Duodenal mucosa (tissue), 2 donors: Measurements from ENCODE around the gene THADA.

Source experiments
- H3K27ac ChIP-seq: one replicate; pipeline ENCODE4 v1.7.0; 2013; ENCODE audit warnings: low read depth, low read length
- H3K27me3 ChIP-seq, 2 donors: one replicate each; pipeline ENCODE4 v1.7.0; 2013; ENCODE audit warnings: low read length in 2 of 2, control low read depth in 1 of 2; ENCODE audit not compliant: insufficient read depth in 2 of 2, control insufficient read depth in 1 of 2
- H3K36me3 ChIP-seq, 2 donors: one replicate each; pipeline ENCODE4 v1.7.0; 2013; ENCODE audit warnings: low read length in 2 of 2, control low read depth in 1 of 2; ENCODE audit not compliant: insufficient read depth in 2 of 2, control insufficient read depth in 1 of 2
- H3K4me1 ChIP-seq, 2 donors: one replicate each; pipeline ENCODE4 v1.7.0; 2013; ENCODE audit warnings: low read length in 2 of 2, control low read depth in 1 of 2; ENCODE audit not compliant: insufficient read depth in 2 of 2, control insufficient read depth in 1 of 2
- H3K4me3 ChIP-seq, 2 donors: one replicate each; pipeline ENCODE4 v1.7.0; 2013; ENCODE audit warnings: low read length in 2 of 2, low read depth in 1 of 2
- H3K9ac ChIP-seq, 2 donors: one replicate each; pipeline ENCODE4 v1.7.0; 2013; ENCODE audit warnings: low read length in 2 of 2, low read depth in 1 of 2
- H3K9me3 ChIP-seq, 2 donors: one replicate each; pipeline ENCODE4 v1.7.0; 2013; ENCODE audit warnings: low read length in 2 of 2, control low read depth in 1 of 2; ENCODE audit not compliant: control insufficient read depth in 1 of 2

The THADA gene

DNA sequence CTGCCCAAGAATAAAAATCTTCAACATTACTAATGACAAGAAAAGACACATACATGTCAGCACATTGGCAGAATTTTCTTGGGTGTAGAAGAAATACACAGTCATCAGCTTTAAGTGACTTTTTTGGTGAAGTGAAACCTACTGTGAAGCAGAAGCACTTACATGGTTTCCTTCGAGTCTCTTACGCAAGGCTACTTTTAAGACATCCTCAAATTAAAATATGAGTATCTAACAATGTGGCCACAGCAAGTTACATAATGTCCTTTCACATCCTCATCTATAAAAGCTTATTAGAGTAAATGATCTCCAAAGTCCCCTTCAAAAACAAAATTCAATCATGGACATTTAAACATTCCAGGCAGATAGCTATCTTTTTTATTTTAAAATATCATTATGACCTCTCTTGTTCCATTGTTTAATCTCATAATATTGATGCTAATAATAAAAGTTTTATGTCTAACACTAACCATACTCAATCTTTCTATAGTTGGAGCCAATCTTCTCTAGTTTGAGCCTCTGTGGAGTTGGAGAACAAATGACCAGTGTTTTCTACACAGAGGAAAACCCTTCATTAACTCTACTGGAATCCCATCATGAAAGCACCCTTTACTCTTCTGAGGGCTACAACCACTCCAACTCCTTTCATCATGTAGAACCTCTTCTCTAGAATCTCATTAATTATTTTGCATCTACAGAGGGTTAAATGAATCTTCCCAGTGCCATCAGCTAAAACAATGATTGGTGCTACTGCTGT lies 187.3 kb downstream of the THADA start:
- Histone ChIP-seq H3K27me3 (no peaks in the 10 kb centered on the region), H3K4me1 (peaks cover 0 to 5% of the 10 kb centered on the region in 2 donors), H3K36me3 (peaks cover 0 to 4% of the 10 kb centered on the region in 2 donors), H3K4me3 (no peak overlapping the region), H3K9me3 (no peaks in the 10 kb centered on the region), H3K27ac (no peak overlapping the region), H3K9ac (no peak overlapping the region)

DNA sequence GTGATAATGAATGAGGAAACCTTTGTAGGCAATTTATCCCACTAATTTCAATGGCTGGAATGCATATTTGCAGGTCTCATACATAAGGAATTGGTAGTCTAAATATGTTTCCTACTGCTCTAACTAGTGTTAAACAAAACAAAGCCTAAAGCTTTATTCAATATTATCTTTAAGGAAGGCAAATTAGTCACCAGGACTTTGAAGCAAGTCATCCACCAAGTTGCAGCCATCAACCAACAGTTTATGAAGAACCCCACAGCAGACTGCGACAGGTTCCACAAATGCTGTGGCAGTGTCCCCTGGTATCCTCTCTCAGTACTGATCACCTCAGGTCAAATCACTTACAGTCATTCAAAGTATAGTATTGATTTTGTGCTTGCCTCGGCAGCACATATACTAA lies 187.9 kb downstream of the THADA start:
- H3K27ac ChIP-seq, result no peak overlapping the region
- H3K4me1 ChIP-seq, result peaks cover 0 to 5% of the 10 kb centered on the region in 2 donors
- H3K4me3 ChIP-seq, result no peak overlapping the region
- no peaks in the 10 kb centered on the region for H3K36me3 ChIP-seq
- H3K9me3 ChIP-seq, result no peaks in the 10 kb centered on the region
- no peaks in the 10 kb centered on the region for H3K27me3 ChIP-seq
- H3K9ac ChIP-seq, result no peak overlapping the region

DNA sequence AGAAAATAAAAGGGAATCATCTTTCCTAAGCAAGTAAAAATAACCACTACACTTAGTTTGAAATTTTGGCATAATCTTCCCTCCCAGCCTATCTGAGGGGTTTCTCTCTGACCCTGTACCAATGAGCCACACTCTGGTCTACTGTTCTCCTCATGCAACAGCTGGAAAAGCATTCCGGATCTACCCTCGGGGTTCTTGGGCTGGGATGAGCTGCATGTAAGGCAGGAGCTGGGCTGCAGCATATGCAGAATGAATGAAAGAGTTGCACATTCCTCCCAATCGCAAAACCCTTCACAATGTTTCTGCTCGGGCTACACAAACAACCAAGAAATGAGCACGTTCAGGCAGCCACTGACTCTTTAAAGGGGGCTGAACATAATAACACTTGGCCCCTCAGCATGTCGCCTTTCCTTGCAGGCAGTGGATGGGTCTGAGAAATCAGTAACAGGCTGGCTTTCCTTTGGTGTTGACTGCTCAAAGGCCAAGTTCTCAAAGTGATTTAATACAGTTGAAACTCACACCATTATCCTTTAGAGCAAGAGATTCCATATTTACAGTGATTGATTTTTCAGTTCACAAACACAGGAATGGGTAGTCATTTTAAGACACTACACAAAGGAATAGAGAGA lies 189.1 kb downstream of the THADA start:
- no peaks in the 10 kb centered on the region for H3K36me3 ChIP-seq
- H3K27me3 ChIP-seq, result no peaks in the 10 kb centered on the region
- no peak overlapping the region for H3K9ac ChIP-seq
- H3K4me1 ChIP-seq, result peaks cover 0 to 5% of the 10 kb centered on the region in 2 donors
- no peak overlapping the region for H3K4me3 ChIP-seq
- H3K9me3 ChIP-seq, result no peaks in the 10 kb centered on the region
- no peak overlapping the region for H3K27ac ChIP-seq

GRCh38 chr2:43405829-43406228 lies 190.0 kb downstream of the THADA start:
- Histone ChIP-seq H3K9me3 (no peaks in the 10 kb centered on the region), H3K4me3 (no peak overlapping the region), H3K27ac (no peak overlapping the region), H3K36me3 (no peaks in the 10 kb centered on the region), H3K9ac (no peak overlapping the region), H3K27me3 (no peaks in the 10 kb centered on the region), H3K4me1 (peaks cover 0 to 5% of the 10 kb centered on the region in 2 donors)

DNA sequence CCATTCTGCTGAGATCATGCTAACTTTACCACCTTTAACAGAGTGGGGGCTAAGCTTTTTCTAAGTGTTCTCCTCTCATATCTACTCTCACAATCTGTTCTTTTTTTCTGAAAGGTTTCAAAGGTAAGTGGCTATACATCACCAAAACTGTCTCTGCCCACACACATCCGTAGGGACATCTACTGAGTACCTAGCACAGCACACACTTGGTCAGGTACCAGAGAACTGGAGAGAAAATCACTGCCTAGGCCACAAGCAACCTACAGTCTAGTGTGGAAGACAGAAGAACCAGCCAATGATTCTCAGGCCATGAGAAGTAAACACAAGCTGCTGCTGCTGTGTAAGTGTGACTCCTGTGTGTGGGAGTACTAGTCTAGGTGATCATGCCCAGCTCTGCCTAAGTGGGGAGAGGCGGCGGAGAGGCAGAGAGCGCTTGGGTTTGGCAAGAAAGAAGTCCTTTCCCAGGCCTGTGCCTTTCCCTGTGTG lies 193.3 kb downstream of the THADA start:
- Histone ChIP-seq H3K4me1 (peaks cover 0 to 23% of the 10 kb centered on the region in 2 donors), H3K9me3 (no peaks in the 10 kb centered on the region), H3K27ac (no peak overlapping the region), H3K9ac (no peak overlapping the region), H3K36me3 (no peaks in the 10 kb centered on the region), H3K27me3 (no peaks in the 10 kb centered on the region), H3K4me3 (no peak overlapping the region)

- no peaks in the 10 kb centered on the region for H3K36me3 ChIP-seq
- no peak overlapping the region for H3K9ac ChIP-seq
- H3K9me3 ChIP-seq, result no peaks in the 10 kb centered on the region
- no peak overlapping the region for H3K27ac ChIP-seq
- no peaks in the 10 kb centered on the region for H3K27me3 ChIP-seq
- H3K4me1 ChIP-seq, result peaks cover 0 to 28% of the 10 kb centered on the region in 2 donors
- no peak overlapping the region for H3K4me3 ChIP-seq
Measured at GRCh38 chr2:43402002-43402401, 193.8 kb downstream of the THADA start.

GRCh38 chr2:43400508-43400907 lies 195.3 kb downstream of the THADA start:
- Histone ChIP-seq H3K27me3 (no peaks in the 10 kb centered on the region), H3K4me3 (no peak overlapping the region), H3K4me1 (peaks cover 0 to 25% of the 10 kb centered on the region in 2 donors), H3K9me3 (no peaks in the 10 kb centered on the region), H3K9ac (no peak overlapping the region), H3K36me3 (no peaks in the 10 kb centered on the region), H3K27ac (no peak overlapping the region)

DNA sequence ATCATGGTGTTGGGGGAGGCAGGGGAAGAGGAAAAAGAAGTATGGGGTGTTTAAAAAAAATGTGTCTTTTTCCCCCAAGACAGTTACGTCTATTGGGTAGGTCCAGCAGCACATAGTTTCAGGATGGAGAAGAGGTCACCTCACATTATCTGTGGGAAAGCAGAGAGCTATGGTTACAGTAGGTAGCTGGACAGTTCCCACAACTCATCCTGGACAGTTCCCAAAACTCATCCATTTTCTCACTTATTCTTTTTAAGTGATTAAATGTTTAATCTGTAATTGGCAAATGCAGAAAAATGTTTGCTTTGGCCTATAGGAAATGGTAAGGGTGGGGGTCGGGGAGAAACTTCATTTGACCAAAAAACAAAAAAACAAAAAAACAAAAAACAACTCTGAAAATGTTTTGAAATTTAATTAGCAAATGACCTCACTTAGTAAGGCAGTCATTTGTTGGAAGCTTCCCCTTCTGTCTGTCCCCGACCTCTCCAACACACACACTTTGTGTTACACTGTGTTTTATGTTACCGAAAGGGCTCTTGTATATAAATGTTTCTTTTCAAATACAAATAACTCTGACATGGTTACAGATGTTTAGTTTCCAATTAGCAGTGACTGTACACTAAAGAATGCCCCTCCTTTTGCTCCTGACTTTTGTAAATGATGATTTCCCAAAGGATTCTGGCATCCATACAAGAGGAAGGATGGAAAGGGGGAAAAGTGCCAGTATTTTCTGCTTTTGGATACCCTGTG lies 196.1 kb downstream of the THADA start:
- Histone ChIP-seq H3K4me1 (peaks cover 0 to 25% of the 10 kb centered on the region in 2 donors), H3K36me3 (no peaks in the 10 kb centered on the region), H3K27me3 (no peaks in the 10 kb centered on the region), H3K27ac (peak overlapping the region; percentile 39), H3K9ac (no peak overlapping the region), H3K9me3 (no peaks in the 10 kb centered on the region), H3K4me3 (no peak overlapping the region)

- H3K36me3 ChIP-seq, result no peaks in the 10 kb centered on the region
- H3K27me3 ChIP-seq, result no peaks in the 10 kb centered on the region
- no peaks in the 10 kb centered on the region for H3K9me3 ChIP-seq
- H3K4me1 ChIP-seq, result peaks cover 0 to 25% of the 10 kb centered on the region in 2 donors
- peak overlapping the region; percentile 39 for H3K27ac ChIP-seq
- H3K9ac ChIP-seq, result no peak overlapping the region
- H3K4me3 ChIP-seq, result no peak overlapping the region
Measured at GRCh38 chr2:43399098-43399497, 196.7 kb downstream of the THADA start.

GRCh38 chr2:43397821-43398220 lies 198.0 kb downstream of the THADA start:
- Histone ChIP-seq H3K27ac (no peak overlapping the region), H3K9me3 (no peaks in the 10 kb centered on the region), H3K9ac (no peak overlapping the region), H3K36me3 (no peaks in the 10 kb centered on the region), H3K4me3 (no peak overlapping the region), H3K27me3 (no peaks in the 10 kb centered on the region), H3K4me1 (peaks cover 0 to 25% of the 10 kb centered on the region in 2 donors)
